ENCODE data around the gene PELI2. TPM values are rescaled to one million over a fixed set of nuclear protein-coding genes. Genes with fewer than 3 reads are reported as not detected.

Gene PELI2
- total RNA-seq, 2 experiments from 2014 or later = 6.2 to 7.8 TPM

DNA sequence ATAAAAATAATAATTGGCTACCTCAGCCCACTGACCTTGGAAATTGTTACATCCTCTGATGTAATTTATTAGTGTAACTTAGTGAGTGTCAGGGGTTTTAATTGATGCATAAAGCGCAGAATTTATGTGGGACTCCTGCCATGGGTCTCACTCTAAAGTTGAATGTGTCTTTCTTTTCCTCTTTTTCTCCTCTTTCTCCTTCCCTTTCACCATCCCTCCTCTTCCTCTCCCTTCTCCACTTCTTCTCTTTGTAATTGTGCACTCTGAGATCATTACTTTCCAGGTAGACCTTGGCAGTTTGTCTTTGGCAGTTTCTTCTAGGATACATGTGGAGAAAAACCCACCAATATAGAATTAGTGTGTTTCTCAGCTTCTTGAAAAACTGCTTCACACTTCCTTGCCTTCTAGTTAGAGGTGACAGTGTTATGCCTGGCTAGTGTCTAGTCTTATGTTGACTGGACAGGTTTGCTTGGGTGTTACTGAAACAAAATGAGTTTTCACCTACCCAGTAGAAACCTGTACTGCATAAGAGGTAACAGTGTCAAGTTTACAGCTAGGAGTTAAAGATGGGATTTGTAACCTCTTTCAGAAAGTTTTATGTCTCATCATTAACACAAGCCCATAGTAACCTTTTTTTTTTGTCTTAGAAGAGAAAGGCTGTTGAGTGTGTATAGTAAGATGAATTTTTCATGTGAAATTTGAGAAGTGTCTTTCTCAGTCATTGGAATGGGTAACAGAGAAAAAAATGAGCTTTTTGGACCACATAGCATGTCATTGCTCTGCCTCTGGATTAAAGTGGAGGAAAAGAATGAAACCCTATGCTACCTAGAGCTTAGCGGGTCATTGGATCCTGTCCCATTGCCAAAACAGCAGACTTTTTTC, 18.6 kb downstream of the PELI2 start:
- CTCF ChIA-PET = interaction anchor here (1.1 kb wide), 1 partner anchor 30 kb away, joined by 3 read pairs; no protein-coding TSS in a partner anchor
- H3K27ac Mint-ChIP-seq = no peak overlapping the region
- H3K4me1 Mint-ChIP-seq (ENCODE audit: low read depth) = peaks cover 36% of the 10 kb centered on the region
- intact Hi-C loops (cut with micrococcal nuclease) = no loop called here
- H3K4me3 Mint-ChIP-seq = no peak overlapping the region
- no peaks in the 10 kb centered on the region for H3K36me3 Mint-ChIP-seq (ENCODE audit: low read depth)
- DNase-seq = no peak
- H3K27me3 Mint-ChIP-seq (ENCODE audit: low read depth) = peaks cover 14% of the 10 kb centered on the region
- no peaks in the 10 kb centered on the region for H3K9me3 Mint-ChIP-seq

GRCh38 chr14:56137453-56137807, 19.2 kb downstream of the PELI2 start:
- Mint-ChIP-seq H3K36me3 (ENCODE audit: low read depth) (no peaks in the 10 kb centered on the region), H3K4me1 (ENCODE audit: low read depth) (peaks cover 30% of the 10 kb centered on the region), H3K9me3 (no peaks in the 10 kb centered on the region), H3K27me3 (ENCODE audit: low read depth) (peaks cover 14% of the 10 kb centered on the region), H3K27ac (no peak overlapping the region), H3K4me3 (no peak overlapping the region)
- no peak for DNase-seq
- CTCF ChIA-PET = no interaction called here
- intact Hi-C loops (cut with micrococcal nuclease) = no loop called here

DNA sequence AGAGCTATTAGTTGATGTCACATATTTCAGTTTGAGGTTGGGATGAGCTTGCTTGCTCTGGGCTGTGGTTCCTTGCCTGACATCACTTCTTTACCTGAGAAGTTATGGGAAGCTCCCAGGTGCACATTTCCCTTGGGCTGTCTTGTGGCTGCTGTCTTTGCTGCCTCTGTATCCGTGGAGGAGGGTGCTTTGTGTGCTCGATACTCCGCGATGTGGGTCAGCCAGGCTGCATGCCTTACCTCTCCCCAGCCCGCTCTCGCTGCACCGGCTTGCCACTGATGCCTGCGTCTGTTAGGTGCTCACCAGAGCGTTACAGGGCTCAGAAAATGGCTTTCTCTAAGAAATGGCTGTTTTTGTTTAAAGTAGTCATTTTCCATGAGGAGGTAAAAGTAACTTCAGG, 19.6 kb downstream of the PELI2 start:
- Mint-ChIP-seq H3K9me3 (no peaks in the 10 kb centered on the region), H3K27me3 (ENCODE audit: low read depth) (peaks cover 14% of the 10 kb centered on the region), H3K36me3 (ENCODE audit: low read depth) (no peaks in the 10 kb centered on the region), H3K27ac (no peak overlapping the region), H3K4me1 (ENCODE audit: low read depth) (peaks cover 26% of the 10 kb centered on the region), H3K4me3 (no peak overlapping the region)
- CTCF ChIA-PET = no interaction called here
- intact Hi-C loops (cut with micrococcal nuclease) = no loop called here
- no peak for DNase-seq

DNA sequence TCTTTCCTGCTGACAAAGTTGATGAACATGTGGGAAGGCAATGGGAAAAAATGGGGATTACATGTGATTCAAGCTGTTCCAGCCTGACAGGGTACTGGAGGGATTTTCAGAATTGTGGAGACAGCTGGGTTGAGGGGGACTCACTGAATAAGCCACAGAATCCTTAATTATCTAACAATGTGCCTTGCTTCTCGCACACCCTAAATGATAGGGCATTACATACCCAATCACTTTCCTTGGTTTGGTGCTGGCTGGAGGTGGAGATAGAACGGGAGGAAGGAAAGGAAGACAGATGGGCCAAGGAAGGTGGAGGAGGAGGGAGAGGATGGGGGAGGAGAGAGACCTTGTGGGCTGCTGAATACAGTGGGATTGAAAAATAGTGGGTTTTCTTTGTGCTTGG, 20.7 kb downstream of the PELI2 start:
- CTCF ChIA-PET = no interaction called here

DNA sequence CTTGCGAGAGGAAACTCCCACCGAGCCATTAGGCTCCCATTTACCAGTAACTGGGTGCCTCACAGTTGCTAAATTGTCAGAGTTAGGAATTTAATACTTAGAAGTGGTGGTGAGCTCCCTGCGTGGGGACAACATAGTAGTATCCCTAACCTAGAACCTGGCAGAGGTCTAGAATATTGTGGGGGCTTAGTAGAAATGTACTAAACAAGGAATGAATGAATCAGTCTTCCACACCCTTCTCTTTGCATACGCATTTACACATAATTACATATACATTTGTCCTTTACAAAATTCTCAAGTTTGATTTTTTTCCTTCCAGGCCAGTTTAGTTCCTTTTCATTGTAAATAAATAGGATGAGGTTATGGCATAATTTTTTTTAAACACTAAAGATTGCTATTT, 24.1 kb downstream of the PELI2 start:
- Mint-ChIP-seq H3K27ac (no peak overlapping the region), H3K9me3 (no peaks in the 10 kb centered on the region), H3K36me3 (ENCODE audit: low read depth) (no peaks in the 10 kb centered on the region), H3K4me1 (ENCODE audit: low read depth) (peaks cover 24% of the 10 kb centered on the region), H3K27me3 (ENCODE audit: low read depth) (peaks cover 6% of the 10 kb centered on the region), H3K4me3 (no peak overlapping the region)
- CTCF ChIA-PET = no interaction called here
- intact Hi-C loops (cut with micrococcal nuclease) = no loop called here
- DNase-seq = no peak

More for the DNA sequence above, 20.7 kb downstream of the PELI2 start:
- Mint-ChIP-seq H3K4me1 (ENCODE audit: low read depth) (peaks cover 24% of the 10 kb centered on the region), H3K9me3 (no peaks in the 10 kb centered on the region), H3K27me3 (ENCODE audit: low read depth) (peaks cover 14% of the 10 kb centered on the region), H3K27ac (no peak overlapping the region), H3K4me3 (no peak overlapping the region), H3K36me3 (ENCODE audit: low read depth) (no peaks in the 10 kb centered on the region)
- intact Hi-C loops (cut with micrococcal nuclease) = no loop called here
- DNase-seq = no peak

GRCh38 chr14:56143025-56143424, 24.8 kb downstream of the PELI2 start:
- H3K4me3 Mint-ChIP-seq = no peak overlapping the region
- CTCF ChIA-PET = no interaction called here
- no peaks in the 10 kb centered on the region for H3K9me3 Mint-ChIP-seq
- no peak for DNase-seq
- H3K27me3 Mint-ChIP-seq (ENCODE audit: low read depth) = peaks cover 3% of the 10 kb centered on the region
- H3K27ac Mint-ChIP-seq = no peak overlapping the region
- H3K4me1 Mint-ChIP-seq (ENCODE audit: low read depth) = peaks cover 23% of the 10 kb centered on the region
- intact Hi-C loops (cut with micrococcal nuclease) = no loop called here
- H3K36me3 Mint-ChIP-seq (ENCODE audit: low read depth) = no peaks in the 10 kb centered on the region

- intact Hi-C loops (cut with micrococcal nuclease) = no loop called here
- H3K4me1 Mint-ChIP-seq (ENCODE audit: low read depth) = peaks cover 26% of the 10 kb centered on the region
- H3K9me3 Mint-ChIP-seq = no peaks in the 10 kb centered on the region
- no peak for DNase-seq
- CTCF ChIA-PET = no interaction called here
- no peaks in the 10 kb centered on the region for H3K36me3 Mint-ChIP-seq (ENCODE audit: low read depth)
- no peak overlapping the region for H3K4me3 Mint-ChIP-seq
- no peak overlapping the region for H3K27ac Mint-ChIP-seq
- no peaks in the 10 kb centered on the region for H3K27me3 Mint-ChIP-seq (ENCODE audit: low read depth)
These were observed 26.0 kb downstream of the PELI2 start for GRCh38 chr14:56144176-56144575.

GRCh38 chr14:56145181-56145769, 27.1 kb downstream of the PELI2 start:
- no peak overlapping the region for H3K27ac Mint-ChIP-seq
- peaks cover 29% of the 10 kb centered on the region for H3K4me1 Mint-ChIP-seq (ENCODE audit: low read depth)
- no peak for DNase-seq
- no peak overlapping the region for H3K4me3 Mint-ChIP-seq
- intact Hi-C loops (cut with micrococcal nuclease) = no loop called here
- no peaks in the 10 kb centered on the region for H3K36me3 Mint-ChIP-seq (ENCODE audit: low read depth)
- H3K27me3 Mint-ChIP-seq (ENCODE audit: low read depth) = no peaks in the 10 kb centered on the region
- no peaks in the 10 kb centered on the region for H3K9me3 Mint-ChIP-seq
- CTCF ChIA-PET = no interaction called here

DNA sequence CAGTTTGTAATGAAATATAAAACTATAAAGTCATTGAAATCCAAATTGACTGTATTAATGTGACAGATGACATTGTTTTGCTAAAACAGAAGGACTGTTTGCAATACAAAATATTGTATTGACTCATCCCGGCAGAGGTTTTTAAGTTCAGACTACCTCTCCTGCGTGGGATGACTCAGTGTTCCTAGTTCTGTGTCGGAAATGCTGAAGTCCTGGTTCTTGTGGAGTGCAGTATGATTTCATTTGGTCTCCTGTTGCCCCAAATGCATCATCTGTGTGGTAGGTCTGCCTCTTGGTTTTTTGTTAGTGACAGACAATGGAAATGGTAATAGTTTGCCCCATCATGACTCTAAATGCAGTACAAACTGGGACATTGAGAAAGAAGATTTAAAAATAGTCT, 27.8 kb downstream of the PELI2 start:
- intact Hi-C loops (cut with micrococcal nuclease) = no loop called here
- H3K4me3 Mint-ChIP-seq = no peak overlapping the region
- no peaks in the 10 kb centered on the region for H3K27me3 Mint-ChIP-seq (ENCODE audit: low read depth)
- H3K27ac Mint-ChIP-seq = no peak overlapping the region
- H3K36me3 Mint-ChIP-seq (ENCODE audit: low read depth) = no peaks in the 10 kb centered on the region
- no peak for DNase-seq
- CTCF ChIA-PET = no interaction called here
- no peaks in the 10 kb centered on the region for H3K9me3 Mint-ChIP-seq
- H3K4me1 Mint-ChIP-seq (ENCODE audit: low read depth) = peaks cover 25% of the 10 kb centered on the region

- no peak overlapping the region for H3K4me3 Mint-ChIP-seq
- H3K27ac Mint-ChIP-seq = no peak overlapping the region
- H3K4me1 Mint-ChIP-seq (ENCODE audit: low read depth) = peaks cover 26% of the 10 kb centered on the region
- DNase-seq = no peak
- CTCF ChIA-PET = no interaction called here
- H3K9me3 Mint-ChIP-seq = no peaks in the 10 kb centered on the region
- intact Hi-C loops (cut with micrococcal nuclease) = no loop called here
- H3K27me3 Mint-ChIP-seq (ENCODE audit: low read depth) = no peaks in the 10 kb centered on the region
- H3K36me3 Mint-ChIP-seq (ENCODE audit: low read depth) = no peaks in the 10 kb centered on the region
These were observed 29.2 kb downstream of the PELI2 start for GRCh38 chr14:56147449-56147848.

- no peaks in the 10 kb centered on the region for H3K36me3 Mint-ChIP-seq (ENCODE audit: low read depth)
- no peak overlapping the region for H3K4me3 Mint-ChIP-seq
- H3K4me1 Mint-ChIP-seq (ENCODE audit: low read depth) = peaks cover 26% of the 10 kb centered on the region
- CTCF ChIA-PET = no interaction called here
- no peak overlapping the region for H3K27ac Mint-ChIP-seq
- intact Hi-C loops (cut with micrococcal nuclease) = no loop called here
- DNase-seq = no peak
- H3K9me3 Mint-ChIP-seq = no peaks in the 10 kb centered on the region
- no peaks in the 10 kb centered on the region for H3K27me3 Mint-ChIP-seq (ENCODE audit: low read depth)
These were observed 30.0 kb downstream of the PELI2 start for GRCh38 chr14:56147986-56148901.

- no peak overlapping the region for H3K4me3 Mint-ChIP-seq
- H3K27me3 Mint-ChIP-seq (ENCODE audit: low read depth) = no peaks in the 10 kb centered on the region
- no peaks in the 10 kb centered on the region for H3K36me3 Mint-ChIP-seq (ENCODE audit: low read depth)
- CTCF ChIA-PET = no interaction called here
- peaks cover 28% of the 10 kb centered on the region for H3K4me1 Mint-ChIP-seq (ENCODE audit: low read depth)
- intact Hi-C loops (cut with micrococcal nuclease) = no loop called here
- no peaks in the 10 kb centered on the region for H3K9me3 Mint-ChIP-seq
- no peak for DNase-seq
- no peak overlapping the region for H3K27ac Mint-ChIP-seq
These were observed 30.9 kb downstream of the PELI2 start for GRCh38 chr14:56149151-56149550.
